Measurements from ENCODE around the gene LRRC17. TPM values are rescaled to one million over a fixed set of nuclear protein-coding genes. Genes with fewer than 3 reads are reported as not detected.

LRRC17 gene
- total and polyA plus RNA-seq, 2 of the 4 experiments (the other 2 are of a cell fraction) = 250 to 280 TPM

DNA sequence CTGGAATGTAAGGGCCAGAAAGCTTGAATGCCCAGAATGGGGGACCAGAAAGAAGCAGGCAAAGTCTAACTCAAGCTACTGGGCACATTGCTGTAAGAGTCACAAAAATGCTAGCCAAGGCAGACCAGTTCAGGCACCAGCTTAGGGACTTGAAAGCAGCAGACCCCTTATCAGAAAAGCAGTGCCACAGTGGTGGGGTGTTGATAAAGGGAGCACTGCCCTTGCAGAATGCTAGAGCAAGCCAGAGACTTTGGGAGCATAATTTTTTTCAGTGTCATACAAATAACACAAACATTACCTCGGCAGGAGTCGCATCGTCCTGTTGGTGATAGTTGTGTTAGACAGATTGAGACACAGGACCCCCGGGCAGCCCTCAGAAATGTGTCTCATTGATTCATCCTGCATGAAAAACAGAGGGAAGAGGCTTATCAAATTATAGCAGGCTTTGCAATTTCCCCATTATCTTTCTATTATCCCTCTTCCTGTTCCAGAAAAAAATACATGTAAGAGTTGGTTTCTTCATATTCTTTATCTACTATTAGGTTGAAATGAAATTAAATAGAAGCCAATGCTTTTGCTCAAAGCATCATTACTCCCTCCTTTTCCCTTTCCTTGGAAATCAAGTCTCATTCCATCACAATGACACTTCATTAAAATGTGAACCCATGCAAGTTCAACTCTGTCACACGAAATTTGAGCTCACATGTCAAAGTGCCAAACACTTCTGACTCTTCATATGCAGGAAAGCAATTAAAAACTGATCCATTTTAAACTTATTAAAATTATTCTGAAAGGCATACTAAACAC, 13.4 kb downstream of the LRRC17 start:
- in situ Hi-C loops (cut with MboI; ENCODE audit: low sequenced_read_pairs) = no loop called here
- Histone ChIP-seq H3K56ac (ENCODE audit: extremely low read depth, insufficient read depth, low read length) (peak overlapping the region; percentile 27; the same call in 1 of the 2 replicates), H3K27ac (ENCODE audit: insufficient read depth, low read length) (peak overlapping the region; percentile 80; the same call in 1 of the 2 replicates), H3K23ac (ENCODE audit: low read depth, low read length) (peak overlapping the region; percentile 85), H2BK5ac (ENCODE audit: low read depth, low read length, poor library complexity, severe bottlenecking) (peak overlapping the region; percentile 31), H2BK15ac (ENCODE audit: low read depth, low read length) (peak overlapping the region; percentile 59; the same call in 2 of the 3 replicates), H3K4ac (ENCODE audit: low read depth, low read length) (peak overlapping the region; percentile 92), H3K14ac (replicated peaks; ENCODE audit: low read depth, low read length) (peak overlapping the region; percentile 54; the same call in 1 of the 2 replicates), H3K27me3 (ENCODE audit: control insufficient read depth, insufficient read depth, low read length) (no peaks in the 10 kb centered on the region), H3K4me1 (ENCODE audit: control insufficient read depth, insufficient read depth, low read length) (peaks cover 16% of the 10 kb centered on the region), H3K36me3 (ENCODE audit: control insufficient read depth, insufficient read depth, low read length) (0 out of 2 replicates have a peak, but pooled peaks cover 1% of the 10 kb centered on the region), H2BK120ac (ENCODE audit: low read depth, low read length) (peak overlapping the region; percentile 76), H4K20me1 (ENCODE audit: insufficient read depth, low read length) (no peaks in the 10 kb centered on the region; the same call in 1 of the 2 replicates), H3K9ac (ENCODE audit: low read depth, low read length) (peak overlapping the region; percentile 46; the same call in 1 of the 2 replicates), H3K79me1 (ENCODE audit: low read depth in 1 of 2, low read length in 2 of 2) (peaks cover 23 to 40% of the 10 kb centered on the region in 2 experiments; a peak in 3 of 4 replicates), H2AK5ac (ENCODE audit: low read depth, low read length) (peak overlapping the region; percentile 78; the same call in 1 of the 2 replicates), H3K4me2 (ENCODE audit: low read depth, low read length) (peak overlapping the region; percentile 53), H4K91ac (ENCODE audit: insufficient read depth, low read depth, low read length) (peak overlapping the region; percentile 65), H4K5ac (ENCODE audit: low read depth, low read length) (peak overlapping the region; percentile 49), H2BK20ac (ENCODE audit: low read depth, low read length) (peak overlapping the region; percentile 85), H3K4me3 (ENCODE audit: insufficient read depth, low read depth, low read length) (no peak overlapping the region), H2AFZ (replicated peaks; ENCODE audit: low read length, poor library complexity) (peak overlapping the region; percentile 67), H2AK9ac (replicated peaks; ENCODE audit: low read depth, low read length, poor library complexity) (peak overlapping the region; percentile 15), H3K9me1 (ENCODE audit: insufficient read depth, low read length) (peaks cover 8% of the 10 kb centered on the region; the same call in 1 of the 2 replicates), H4K8ac (ENCODE audit: low read depth in 2 of 2, low read length in 2 of 2) (peak overlapping the region in 1 of 2 experiments; percentile 70; a peak in 2 of 4 replicates), H3K9me3 (ENCODE audit: control insufficient read depth, insufficient read depth, low read length) (no peaks in the 10 kb centered on the region), H3K18ac (ENCODE audit: low read depth, low read length) (peak overlapping the region; percentile 45)
- peak; percentile 39 for DNase-seq
- dilution Hi-C loops (cut with HindIII; ENCODE audit: low sequenced_read_pairs, unreplicated experiment) = no loop called here
- ChIA-PET POLR2A (ENCODE audit: unreplicated experiment) (interaction anchor here (0.6 kb wide), 1 partner anchor 189 kb away, joined by 3 read pairs; no protein-coding TSS in a partner anchor), CTCF (interaction anchor here (0.8 to 3.9 kb wide), 2 partner anchors 10 to 13 kb away, joined by 3 to 14 read pairs; partner anchors contain the start of gene LRRC17)
- peak; percentile 16 for ATAC-seq (ENCODE audit: low read depth)
- intact Hi-C loops (cut with micrococcal nuclease) = no loop called here
- WGBS, 2 experiments (ENCODE audit: extremely low coverage in 2 of 2, insufficient read length in 1 of 2) = no CpG with 5 or more reads among the region's 5 CpGs
- no TSS peak for BruUV-seq (replicated peaks)
- TF ChIP-seq NFE2L2 (IDR thresholded peaks at IDR 0.05; ENCODE audit: low read depth, low read length) (no peak), SMC3 (IDR thresholded peaks at IDR 0.05; ENCODE audit: low read depth, low read length) (no peak), FOS (IDR thresholded peaks at IDR 0.05; ENCODE audit: low read depth, low read length) (no peak), MAFK (IDR thresholded peaks at IDR 0.05; ENCODE audit: low read depth, low read length) (no peak), MXI1 (IDR thresholded peaks at IDR 0.05; ENCODE audit: borderline replicate concordance, low read depth, low read length) (no peak), MAZ (IDR thresholded peaks at IDR 0.05; ENCODE audit: borderline replicate concordance, low read depth, low read length) (no peak), BHLHE40 (IDR thresholded peaks at IDR 0.05; ENCODE audit: low read depth, low read length) (no peak), RCOR1 (IDR thresholded peaks at IDR 0.05; ENCODE audit: insufficient replicate concordance, low read length) (no peak), RAD21 (IDR thresholded peaks at IDR 0.05; ENCODE audit: low read length) (no peak), POLR2A (IDR thresholded peaks at IDR 0.05; ENCODE audit: low read depth, low read length) (no peak)
- TF ChIP-seq, protein P1, sequence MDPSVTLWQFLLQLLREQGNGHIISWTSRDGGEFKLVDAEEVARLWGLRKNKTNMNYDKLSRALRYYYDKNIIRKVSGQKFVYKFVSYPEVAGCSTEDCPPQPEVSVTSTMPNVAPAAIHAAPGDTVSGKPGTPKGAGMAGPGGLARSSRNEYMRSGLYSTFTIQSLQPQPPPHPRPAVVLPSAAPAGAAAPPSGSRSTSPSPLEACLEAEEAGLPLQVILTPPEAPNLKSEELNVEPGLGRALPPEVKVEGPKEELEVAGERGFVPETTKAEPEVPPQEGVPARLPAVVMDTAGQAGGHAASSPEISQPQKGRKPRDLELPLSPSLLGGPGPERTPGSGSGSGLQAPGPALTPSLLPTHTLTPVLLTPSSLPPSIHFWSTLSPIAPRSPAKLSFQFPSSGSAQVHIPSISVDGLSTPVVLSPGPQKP (IDR thresholded peaks at IDR 0.05; ENCODE audit: borderline replicate concordance, low read depth, low read length) = no peak
- TF ChIP-seq, protein P2, sequence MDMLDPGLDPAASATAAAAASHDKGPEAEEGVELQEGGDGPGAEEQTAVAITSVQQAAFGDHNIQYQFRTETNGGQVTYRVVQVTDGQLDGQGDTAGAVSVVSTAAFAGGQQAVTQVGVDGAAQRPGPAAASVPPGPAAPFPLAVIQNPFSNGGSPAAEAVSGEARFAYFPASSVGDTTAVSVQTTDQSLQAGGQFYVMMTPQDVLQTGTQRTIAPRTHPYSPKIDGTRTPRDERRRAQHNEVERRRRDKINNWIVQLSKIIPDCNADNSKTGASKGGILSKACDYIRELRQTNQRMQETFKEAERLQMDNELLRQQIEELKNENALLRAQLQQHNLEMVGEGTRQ (IDR thresholded peaks at IDR 0.05; ENCODE audit: low read depth, low read length) = no peak
- TF ChIP-seq, protein P3, sequence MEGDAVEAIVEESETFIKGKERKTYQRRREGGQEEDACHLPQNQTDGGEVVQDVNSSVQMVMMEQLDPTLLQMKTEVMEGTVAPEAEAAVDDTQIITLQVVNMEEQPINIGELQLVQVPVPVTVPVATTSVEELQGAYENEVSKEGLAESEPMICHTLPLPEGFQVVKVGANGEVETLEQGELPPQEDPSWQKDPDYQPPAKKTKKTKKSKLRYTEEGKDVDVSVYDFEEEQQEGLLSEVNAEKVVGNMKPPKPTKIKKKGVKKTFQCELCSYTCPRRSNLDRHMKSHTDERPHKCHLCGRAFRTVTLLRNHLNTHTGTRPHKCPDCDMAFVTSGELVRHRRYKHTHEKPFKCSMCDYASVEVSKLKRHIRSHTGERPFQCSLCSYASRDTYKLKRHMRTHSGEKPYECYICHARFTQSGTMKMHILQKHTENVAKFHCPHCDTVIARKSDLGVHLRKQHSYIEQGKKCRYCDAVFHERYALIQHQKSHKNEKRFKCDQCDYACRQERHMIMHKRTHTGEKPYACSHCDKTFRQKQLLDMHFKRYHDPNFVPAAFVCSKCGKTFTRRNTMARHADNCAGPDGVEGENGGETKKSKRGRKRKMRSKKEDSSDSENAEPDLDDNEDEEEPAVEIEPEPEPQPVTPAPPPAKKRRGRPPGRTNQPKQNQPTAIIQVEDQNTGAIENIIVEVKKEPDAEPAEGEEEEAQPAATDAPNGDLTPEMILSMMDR (conservative IDR thresholded peaks at IDR 0.05; ENCODE audit: low read depth, low read length) = no peak

Measured in IMR-90 (cell line).